Subcutaneous abdominal adipose tissue (tissue), 5 donors: ENCODE results near the gene COG5.

ENCODE experiments used
- H3K27ac ChIP-seq: one replicate; pipeline ENCODE4 v1.7.0; 2013; ENCODE audit warnings: low read depth, mild to moderate bottlenecking, inconsistent platforms, low read length, moderate library complexity
- H3K27me3 ChIP-seq, 5 donors: one replicate each; pipeline ENCODE4 v1.7.0; 2013; ENCODE audit warnings: low read length in 5 of 5, inconsistent platforms in 1 of 5; ENCODE audit not compliant: control insufficient read depth in 5 of 5, insufficient read depth in 4 of 5
- H3K36me3 ChIP-seq, 5 donors: one replicate each; pipeline ENCODE4 v1.7.0; 2013; ENCODE audit warnings: low read length in 5 of 5; ENCODE audit not compliant: control insufficient read depth in 5 of 5, insufficient read depth in 5 of 5
- H3K4me1 ChIP-seq, 5 donors: one replicate each; pipeline ENCODE4 v1.7.0; 2013; ENCODE audit warnings: low read length in 5 of 5, mild to moderate bottlenecking in 3 of 5, moderate library complexity in 1 of 5; ENCODE audit not compliant: control insufficient read depth in 5 of 5, insufficient read depth in 5 of 5
- H3K4me3 ChIP-seq, 5 donors: one replicate each; pipeline ENCODE4 v1.7.0; 2013; ENCODE audit warnings: low read length in 5 of 5, low read depth in 1 of 5
- H3K9ac ChIP-seq, 5 donors: one replicate each; pipeline ENCODE4 v1.7.0; 2013; ENCODE audit warnings: low read length in 5 of 5, mild to moderate bottlenecking in 4 of 5, moderate library complexity in 3 of 5
- H3K9me3 ChIP-seq, 5 donors: one replicate each; pipeline ENCODE4 v1.7.0; 2013; ENCODE audit warnings: low read length in 5 of 5; ENCODE audit not compliant: control insufficient read depth in 5 of 5
- donor health status: healthy.
- donor health status: healthy.
- donor health status: healthy.
- donor health status: healthy.
- donor health status: healthy.

The COG5 gene

DNA sequence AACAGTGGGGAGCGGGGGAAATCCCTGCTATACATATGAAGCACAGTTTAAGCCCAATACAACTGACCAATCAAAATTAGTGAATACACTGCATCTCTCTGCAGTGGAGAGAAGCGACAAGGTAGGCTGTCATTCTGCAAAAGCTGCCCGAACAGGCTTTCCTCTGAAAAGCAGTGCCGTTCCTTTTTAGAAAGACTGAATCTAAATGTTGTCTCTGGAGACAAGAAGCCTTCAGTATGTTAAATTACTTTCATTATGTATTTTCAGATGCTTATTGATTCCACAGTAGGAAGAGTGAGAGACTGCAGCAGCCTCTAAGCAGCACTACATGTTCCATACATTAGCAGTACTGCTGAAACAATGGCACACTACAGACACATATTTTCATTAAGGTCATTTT, 93.8 kb downstream of the COG5 start, which contains the start of gene GPR22:
Gene GPR22, plus strand, starts transcription at position 129 of the 400 bp plus-strand sequence. CDS start 4,004 bp downstream, outside the sequence.
- no peaks in the 10 kb centered on the region for H3K27me3 ChIP-seq
- peaks cover 0 to 3% (median 0%) of the 10 kb centered on the region in 5 donors for H3K4me1 ChIP-seq
- peaks cover 0 to 4% (median 0%) of the 10 kb centered on the region in 5 donors for H3K36me3 ChIP-seq
- H3K27ac ChIP-seq = no peak within 1 kb of the TSS
- no peak within 1 kb of the TSS for H3K9ac ChIP-seq
- no peak within 1 kb of the TSS for H3K4me3 ChIP-seq
- H3K9me3 ChIP-seq = no peaks in the 10 kb centered on the region

DNA sequence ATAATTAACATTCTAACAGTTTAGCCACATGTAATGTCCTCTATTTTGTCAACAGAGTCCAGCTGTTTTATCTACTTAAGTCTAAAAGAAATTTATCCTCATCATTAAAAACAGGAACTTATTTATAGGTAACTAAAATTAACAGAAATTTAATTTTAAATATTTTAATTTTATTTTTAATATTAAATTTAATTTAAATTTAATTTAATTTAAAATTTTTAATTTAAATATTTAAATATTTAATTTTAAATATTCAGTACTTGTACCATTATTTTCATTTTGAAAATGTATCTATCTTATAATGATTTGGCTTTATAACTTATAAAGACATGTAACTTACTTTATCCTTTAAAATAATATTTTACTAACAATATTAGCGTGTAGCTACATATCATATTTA, 94.9 kb downstream of the COG5 start:
- no peaks in the 10 kb centered on the region for H3K27me3 ChIP-seq
- peaks cover 0 to 3% (median 0%) of the 10 kb centered on the region in 5 donors for H3K4me1 ChIP-seq
- no peak overlapping the region for H3K27ac ChIP-seq
- no peak overlapping the region for H3K9ac ChIP-seq
- H3K4me3 ChIP-seq = no peak overlapping the region
- no peaks in the 10 kb centered on the region for H3K36me3 ChIP-seq
- no peaks in the 10 kb centered on the region for H3K9me3 ChIP-seq

DNA sequence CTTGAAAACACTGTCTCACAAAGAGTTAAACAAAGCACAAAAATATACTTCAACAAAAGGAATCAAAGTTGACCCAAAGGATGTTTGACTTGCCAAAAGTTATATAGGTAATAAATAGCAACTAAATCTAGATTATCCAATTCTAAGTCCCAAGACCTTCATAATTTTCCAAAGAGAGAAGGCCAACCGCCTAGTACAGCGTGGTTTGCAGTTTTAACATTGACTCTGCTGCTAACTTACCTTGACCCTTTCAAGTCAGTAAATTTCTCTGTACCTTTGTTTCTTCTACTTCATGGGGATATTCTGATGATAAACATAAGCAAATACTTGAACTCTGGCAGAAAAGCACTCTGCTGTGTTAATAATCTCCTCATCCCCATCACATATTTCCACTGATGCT, 95.7 kb downstream of the COG5 start:
- Histone ChIP-seq H3K9me3 (no peaks in the 10 kb centered on the region), H3K4me1 (peaks cover 0 to 6% (median 3%) of the 10 kb centered on the region in 5 donors), H3K36me3 (no peaks in the 10 kb centered on the region), H3K4me3 (no peak overlapping the region), H3K27ac (no peak overlapping the region), H3K9ac (no peak overlapping the region), H3K27me3 (no peaks in the 10 kb centered on the region)

DNA sequence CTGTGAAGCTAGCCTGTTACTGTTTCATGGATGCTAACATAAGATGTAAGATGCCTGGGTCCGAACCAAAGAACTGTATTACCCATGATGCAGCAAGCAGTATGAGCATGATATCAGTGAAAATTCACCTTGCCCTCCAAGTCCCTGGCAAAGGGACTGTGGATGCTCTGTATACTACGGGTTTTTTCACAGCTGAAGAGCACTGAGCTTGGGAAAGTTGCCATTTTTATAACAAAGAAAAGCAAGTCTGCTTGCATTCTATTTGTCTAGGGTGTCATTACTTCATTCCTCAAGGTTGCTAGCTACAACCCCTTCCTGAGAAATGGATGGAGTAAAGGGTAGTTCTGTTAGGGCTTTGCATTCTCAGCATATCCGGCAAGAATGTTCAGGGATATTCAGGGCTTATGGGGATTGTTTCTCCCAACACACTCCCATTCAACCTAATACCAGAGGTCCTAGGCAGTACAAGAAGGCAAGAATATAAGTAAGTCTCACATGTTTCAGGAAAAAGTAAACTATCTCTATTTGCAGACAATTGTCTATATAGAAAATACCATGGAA, 99.0 kb downstream of the COG5 start:
- Histone ChIP-seq H3K9ac (no peak overlapping the region), H3K27ac (no peak overlapping the region), H3K4me1 (peaks cover 0 to 6% (median 0%) of the 10 kb centered on the region in 5 donors), H3K27me3 (no peaks in the 10 kb centered on the region), H3K9me3 (no peaks in the 10 kb centered on the region), H3K36me3 (no peaks in the 10 kb centered on the region), H3K4me3 (no peak overlapping the region)

DNA sequence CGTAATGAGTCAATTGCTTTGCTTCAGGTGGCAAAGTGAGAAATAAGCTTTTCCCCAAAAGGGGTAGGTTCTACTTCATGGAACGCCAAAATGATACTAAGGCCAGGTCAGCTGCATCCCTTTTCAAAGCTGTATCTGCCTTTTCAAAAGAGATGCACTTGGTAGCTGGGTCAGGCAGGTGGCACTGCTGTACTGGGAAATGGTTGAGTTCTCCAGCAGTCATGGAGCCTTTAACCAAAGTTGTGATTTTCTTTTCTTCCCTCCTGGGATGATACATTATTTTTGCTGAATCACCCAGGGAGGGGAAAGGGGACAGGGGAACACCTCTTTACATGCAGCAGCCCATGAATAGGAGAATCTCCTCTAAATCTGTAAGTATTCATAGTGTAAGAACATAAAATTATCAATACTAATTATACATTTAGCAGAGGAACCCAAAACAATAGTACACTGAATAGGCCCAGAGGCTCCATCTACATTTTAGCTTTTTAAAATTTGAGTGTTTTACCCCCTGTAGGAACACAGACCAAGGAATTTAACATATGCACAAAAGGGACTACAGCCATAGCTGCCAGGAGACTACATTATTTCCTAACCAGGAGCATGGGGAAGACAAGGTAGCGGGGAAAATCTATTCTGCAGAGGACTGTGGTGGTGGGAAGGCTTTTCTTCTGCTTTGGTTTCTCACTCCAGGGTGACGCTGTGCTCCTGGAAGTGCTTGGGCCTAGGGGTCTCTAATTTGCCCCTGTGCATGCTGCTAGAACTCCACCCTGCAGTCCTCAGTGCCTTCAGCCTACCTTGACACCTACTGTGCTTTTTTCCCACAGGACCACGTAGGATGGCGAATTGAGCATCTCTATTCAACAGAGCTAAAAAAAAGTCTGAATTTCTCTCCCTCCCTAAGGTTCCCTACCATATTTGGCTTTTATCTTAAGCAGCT, 100.3 kb downstream of the COG5 start:
- H3K4me3 ChIP-seq = no peak overlapping the region
- H3K9ac ChIP-seq = no peak overlapping the region
- no peaks in the 10 kb centered on the region for H3K27me3 ChIP-seq
- no peak overlapping the region for H3K27ac ChIP-seq
- H3K9me3 ChIP-seq = no peaks in the 10 kb centered on the region
- H3K36me3 ChIP-seq = peaks cover 0 to 2% (median 2%) of the 10 kb centered on the region in 5 donors
- peaks cover 0 to 6% (median 0%) of the 10 kb centered on the region in 5 donors for H3K4me1 ChIP-seq

DNA sequence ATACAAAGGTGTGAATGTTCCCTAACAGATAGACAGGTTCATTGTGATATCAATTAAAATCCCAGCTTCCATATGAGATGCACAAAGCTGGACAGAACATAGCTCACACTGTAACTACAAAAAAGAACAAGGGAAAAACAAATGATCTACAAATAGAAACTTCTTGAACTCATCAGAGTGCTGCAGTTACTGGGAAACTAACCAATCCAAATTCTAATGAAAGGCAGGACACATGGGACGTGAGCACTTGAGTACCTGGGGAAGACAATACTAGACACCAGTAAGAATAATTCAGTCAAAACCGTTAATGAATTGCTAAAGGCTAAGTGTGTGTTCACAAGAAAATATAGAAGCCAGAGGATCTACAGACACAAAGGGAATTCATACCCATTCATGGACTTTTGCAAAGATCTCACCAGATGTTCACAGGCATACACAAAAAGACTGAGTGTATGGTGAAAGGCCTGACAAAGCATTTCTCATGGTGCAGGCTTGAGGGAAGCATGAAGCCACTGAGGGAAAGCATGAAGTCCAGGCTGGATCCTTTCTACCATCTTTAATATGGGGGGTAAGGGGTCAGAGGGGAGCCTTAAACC, 101.7 kb downstream of the COG5 start:
- Histone ChIP-seq H3K27ac (no peak overlapping the region), H3K27me3 (no peaks in the 10 kb centered on the region), H3K9me3 (no peaks in the 10 kb centered on the region), H3K4me1 (peaks cover 0 to 6% (median 0%) of the 10 kb centered on the region in 5 donors), H3K4me3 (no peak overlapping the region), H3K9ac (no peak overlapping the region), H3K36me3 (peaks cover 0 to 4% (median 3%) of the 10 kb centered on the region in 5 donors)

DNA sequence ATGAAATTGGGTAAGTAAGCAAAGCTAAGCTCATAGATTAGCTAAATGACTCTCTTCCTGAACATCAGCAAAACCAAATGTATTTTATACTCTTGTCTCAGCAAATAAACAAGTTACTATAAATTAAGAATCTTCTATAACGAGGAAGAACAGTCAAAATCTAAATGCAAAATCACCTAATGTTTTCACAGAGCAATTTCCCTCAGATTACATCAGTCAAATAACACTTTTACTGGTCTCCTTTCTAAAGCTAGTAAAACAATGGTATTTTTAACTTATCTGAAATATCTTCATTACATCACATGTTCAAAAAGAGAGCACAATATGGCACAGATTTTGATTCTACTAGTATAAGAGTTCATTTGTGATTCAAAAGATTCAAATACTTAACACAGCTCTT, 110.3 kb downstream of the COG5 start:
- Histone ChIP-seq H3K9me3 (no peaks in the 10 kb centered on the region), H3K36me3 (peaks cover 0 to 6% (median 4%) of the 10 kb centered on the region in 5 donors), H3K4me3 (no peak overlapping the region), H3K4me1 (no peaks in the 10 kb centered on the region), H3K27ac (no peak overlapping the region), H3K9ac (no peak overlapping the region), H3K27me3 (no peaks in the 10 kb centered on the region)

DNA sequence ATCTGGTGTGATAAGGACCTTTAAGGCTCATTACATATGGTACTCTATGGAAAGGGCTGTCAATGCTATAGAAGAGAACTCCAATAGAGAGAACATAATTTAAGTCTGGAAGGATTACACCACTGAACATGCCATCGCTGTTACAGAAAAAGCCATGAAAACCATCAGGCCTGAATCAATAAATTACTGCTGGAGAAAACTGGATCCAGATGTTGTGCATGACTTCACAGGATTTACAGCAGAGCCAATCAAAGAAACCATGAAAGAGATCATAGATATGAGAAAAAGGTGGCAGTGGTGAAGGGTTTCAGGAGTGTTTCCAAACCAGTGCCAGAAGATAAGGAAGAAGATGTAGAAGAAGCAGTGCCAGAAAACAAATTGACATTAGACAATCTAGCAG, 112.8 kb downstream of the COG5 start:
- H3K27ac ChIP-seq = no peak overlapping the region
- no peaks in the 10 kb centered on the region for H3K9me3 ChIP-seq
- H3K36me3 ChIP-seq = peaks cover 0 to 5% (median 3%) of the 10 kb centered on the region in 5 donors
- H3K4me3 ChIP-seq = no peak overlapping the region
- no peak overlapping the region for H3K9ac ChIP-seq
- H3K4me1 ChIP-seq = no peaks in the 10 kb centered on the region
- H3K27me3 ChIP-seq = no peaks in the 10 kb centered on the region

DNA sequence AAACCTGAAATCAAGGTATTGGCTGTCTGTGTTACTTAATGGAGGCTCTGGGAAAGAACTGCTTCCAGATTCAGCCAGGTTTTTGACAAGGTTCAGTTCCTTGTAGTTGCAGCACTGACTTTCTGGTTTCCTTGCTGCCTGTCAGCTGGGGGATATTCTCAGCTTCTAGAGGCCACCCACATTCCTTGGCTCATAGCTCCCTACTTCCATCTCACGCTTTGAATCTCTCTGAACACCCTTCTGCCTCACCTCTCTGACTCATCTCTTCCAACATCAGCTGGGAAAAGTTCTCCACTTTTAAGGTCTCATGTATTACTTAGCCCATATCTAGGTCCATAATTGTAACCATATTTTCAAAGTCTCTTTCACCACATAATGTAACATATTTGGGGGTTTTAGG, 116.7 kb downstream of the COG5 start:
- H3K27ac ChIP-seq = no peak overlapping the region
- peaks cover 0 to 5% (median 3%) of the 10 kb centered on the region in 5 donors for H3K36me3 ChIP-seq
- no peak overlapping the region for H3K4me3 ChIP-seq
- no peak overlapping the region for H3K9ac ChIP-seq
- no peaks in the 10 kb centered on the region for H3K27me3 ChIP-seq
- peaks cover 0 to 2% (median 0%) of the 10 kb centered on the region in 5 donors for H3K9me3 ChIP-seq
- peaks cover 0 to 2% (median 0%) of the 10 kb centered on the region in 5 donors for H3K4me1 ChIP-seq

DNA sequence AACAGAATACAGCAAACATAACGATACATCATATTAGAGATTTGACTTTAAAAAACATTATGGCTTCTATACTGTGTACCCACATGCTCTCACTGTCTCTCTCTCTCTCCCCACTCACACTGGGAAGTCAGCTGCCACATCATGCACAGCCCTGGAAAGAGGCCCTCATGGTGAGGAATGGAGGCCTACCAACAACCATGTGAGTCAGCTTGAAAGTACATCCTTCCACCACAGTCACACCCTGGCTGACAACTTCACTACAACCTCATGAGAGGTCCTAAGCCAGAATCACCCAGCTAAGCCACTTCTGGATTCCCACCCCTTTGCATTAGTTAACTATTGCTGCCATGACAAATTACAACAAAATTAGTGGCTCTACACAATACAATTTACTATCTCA, 117.2 kb downstream of the COG5 start:
- H3K4me3 ChIP-seq = no peak overlapping the region
- peaks cover 0 to 5% (median 3%) of the 10 kb centered on the region in 5 donors for H3K36me3 ChIP-seq
- no peak overlapping the region for H3K27ac ChIP-seq
- peaks cover 0 to 3% (median 0%) of the 10 kb centered on the region in 5 donors for H3K4me1 ChIP-seq
- peaks cover 0 to 4% (median 0%) of the 10 kb centered on the region in 5 donors for H3K9me3 ChIP-seq
- no peak overlapping the region for H3K9ac ChIP-seq
- no peaks in the 10 kb centered on the region for H3K27me3 ChIP-seq
